ENCODE measurements around the gene VTI1A. TPM values are rescaled to one million over a fixed set of nuclear protein-coding genes. Genes with fewer than 3 reads are reported as not detected.

The VTI1A gene
- total and polyA plus RNA-seq, 8 donors, result 7.3 to 20.2 (median 11.6) TPM

- DNase-seq (no peak), FAIRE-seq (no peak), ATAC-seq (no peak)
- Histone ChIP-seq H3K4me1 (no peaks in the 10 kb centered on the region), H3K27me3 (no peaks in the 10 kb centered on the region), H3K36me3 (no peaks in the 10 kb centered on the region), H3K4me3 (no peak overlapping the region), H3K9me3 (no peaks in the 10 kb centered on the region), H3K27ac (no peak overlapping the region)
- TF ChIP-seq, protein P1, sequence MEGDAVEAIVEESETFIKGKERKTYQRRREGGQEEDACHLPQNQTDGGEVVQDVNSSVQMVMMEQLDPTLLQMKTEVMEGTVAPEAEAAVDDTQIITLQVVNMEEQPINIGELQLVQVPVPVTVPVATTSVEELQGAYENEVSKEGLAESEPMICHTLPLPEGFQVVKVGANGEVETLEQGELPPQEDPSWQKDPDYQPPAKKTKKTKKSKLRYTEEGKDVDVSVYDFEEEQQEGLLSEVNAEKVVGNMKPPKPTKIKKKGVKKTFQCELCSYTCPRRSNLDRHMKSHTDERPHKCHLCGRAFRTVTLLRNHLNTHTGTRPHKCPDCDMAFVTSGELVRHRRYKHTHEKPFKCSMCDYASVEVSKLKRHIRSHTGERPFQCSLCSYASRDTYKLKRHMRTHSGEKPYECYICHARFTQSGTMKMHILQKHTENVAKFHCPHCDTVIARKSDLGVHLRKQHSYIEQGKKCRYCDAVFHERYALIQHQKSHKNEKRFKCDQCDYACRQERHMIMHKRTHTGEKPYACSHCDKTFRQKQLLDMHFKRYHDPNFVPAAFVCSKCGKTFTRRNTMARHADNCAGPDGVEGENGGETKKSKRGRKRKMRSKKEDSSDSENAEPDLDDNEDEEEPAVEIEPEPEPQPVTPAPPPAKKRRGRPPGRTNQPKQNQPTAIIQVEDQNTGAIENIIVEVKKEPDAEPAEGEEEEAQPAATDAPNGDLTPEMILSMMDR (IDR thresholded peaks at IDR 0.05), result no peak
- WGBS, 2 donors, result 83 to 100% methylated on average over 1 of the region's 1 CpG
- intact Hi-C loops (cut with DNase I), result no loop called here
Measured at GRCh38 chr10:112407696-112408095, 39.3 kb upstream of the VTI1A start.

DNA sequence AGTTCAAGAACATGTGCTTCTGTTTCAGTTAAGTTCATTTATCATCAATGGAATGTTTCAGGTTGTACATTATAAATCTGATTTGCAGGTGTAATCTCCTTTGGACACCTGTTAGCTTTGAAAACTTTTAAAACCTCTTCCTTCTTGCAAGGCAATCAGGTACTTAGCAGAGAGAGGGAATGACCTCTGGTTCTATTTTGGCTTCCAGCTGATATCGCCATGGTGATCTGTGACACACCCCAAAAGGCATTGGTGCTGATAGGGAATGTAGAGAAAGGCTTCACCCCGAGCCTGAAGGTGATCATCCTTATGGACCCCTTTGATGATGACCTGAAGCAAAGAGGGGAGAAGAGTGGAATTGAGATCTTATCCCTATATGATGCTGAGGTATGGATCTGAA, 37.7 kb upstream of the VTI1A start:
- no peaks in the 10 kb centered on the region for H3K36me3 ChIP-seq

DNA sequence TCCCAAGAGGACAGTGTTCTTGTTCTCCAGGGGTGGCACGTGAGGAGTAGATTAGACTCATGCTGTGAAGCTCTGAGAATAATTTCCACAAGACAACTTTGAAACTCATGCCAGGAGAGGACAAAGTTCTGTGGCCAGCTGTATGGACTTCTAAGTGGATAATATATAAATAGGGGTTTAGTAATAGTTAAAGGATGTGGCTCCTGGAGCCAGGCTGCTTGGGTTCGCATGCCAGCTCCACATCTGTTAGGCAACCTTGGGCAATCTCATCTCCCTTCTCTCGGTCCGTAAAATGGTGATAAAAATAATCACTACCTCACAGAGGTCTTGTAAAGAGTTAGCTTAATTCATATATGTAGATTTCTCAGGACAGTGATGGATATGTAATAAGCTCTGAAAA, 37.3 kb upstream of the VTI1A start:
- H3K4me3 ChIP-seq, result no peak overlapping the region
- FAIRE-seq (no peak), DNase-seq (no peak), ATAC-seq (no peak)
- intact Hi-C loops (cut with DNase I), result no loop called here
- H3K9me3 ChIP-seq, result no peaks in the 10 kb centered on the region
- H3K27me3 ChIP-seq, result no peaks in the 10 kb centered on the region
- no peaks in the 10 kb centered on the region for H3K36me3 ChIP-seq
- H3K4me1 ChIP-seq, result no peaks in the 10 kb centered on the region
- WGBS, 2 donors, result 35 to 38% methylated on average over 4 of the region's 4 CpGs
- H3K27ac ChIP-seq, result no peak overlapping the region
- TF ChIP-seq, protein P1 (IDR thresholded peaks at IDR 0.05), result no peak

More for the DNA sequence above, 37.7 kb upstream of the VTI1A start:
- FAIRE-seq (no peak), ATAC-seq (no peak), DNase-seq (no peak)
- intact Hi-C loops (cut with DNase I), result no loop called here
- H3K4me3 ChIP-seq, result no peak overlapping the region
- no peak overlapping the region for H3K27ac ChIP-seq
- no peaks in the 10 kb centered on the region for H3K4me1 ChIP-seq
- no peaks in the 10 kb centered on the region for H3K27me3 ChIP-seq
- WGBS, 2 donors, result 44 to 53% methylated on average over 2 of the region's 2 CpGs
- H3K9me3 ChIP-seq, result no peaks in the 10 kb centered on the region
- TF ChIP-seq, protein P1 (IDR thresholded peaks at IDR 0.05), result no peak

DNA sequence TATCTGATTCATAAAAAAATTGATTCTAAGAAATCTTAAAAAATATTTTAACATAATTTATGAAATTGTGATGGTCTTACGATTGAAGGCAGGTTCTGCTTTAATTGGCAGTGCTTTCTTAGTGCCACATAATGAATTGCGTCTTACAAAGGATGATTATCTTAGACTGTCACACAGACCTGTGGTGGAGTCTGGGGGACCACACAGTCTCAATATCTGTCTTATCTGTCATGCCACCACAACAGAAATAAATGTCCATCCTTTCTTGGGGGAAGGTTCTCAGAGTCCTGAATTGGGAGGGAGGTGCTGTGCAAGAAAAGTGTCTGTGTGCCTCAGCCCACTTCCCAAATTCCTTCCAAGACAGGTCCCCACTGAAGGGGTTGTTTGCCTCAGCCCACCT, 34.3 kb upstream of the VTI1A start:
- Histone ChIP-seq H3K27ac (no peak overlapping the region), H3K36me3 (no peaks in the 10 kb centered on the region), H3K4me3 (no peak overlapping the region), H3K27me3 (no peaks in the 10 kb centered on the region), H3K9me3 (no peaks in the 10 kb centered on the region), H3K4me1 (no peaks in the 10 kb centered on the region)
- no peak for ATAC-seq
- no peak for FAIRE-seq
- no peak for DNase-seq
- intact Hi-C loops (cut with DNase I), result no loop called here
- TF ChIP-seq, protein P1 (IDR thresholded peaks at IDR 0.05), result no peak
- 75 to 82% methylated on average over 2 of the region's 2 CpGs for WGBS, 2 donors

DNA sequence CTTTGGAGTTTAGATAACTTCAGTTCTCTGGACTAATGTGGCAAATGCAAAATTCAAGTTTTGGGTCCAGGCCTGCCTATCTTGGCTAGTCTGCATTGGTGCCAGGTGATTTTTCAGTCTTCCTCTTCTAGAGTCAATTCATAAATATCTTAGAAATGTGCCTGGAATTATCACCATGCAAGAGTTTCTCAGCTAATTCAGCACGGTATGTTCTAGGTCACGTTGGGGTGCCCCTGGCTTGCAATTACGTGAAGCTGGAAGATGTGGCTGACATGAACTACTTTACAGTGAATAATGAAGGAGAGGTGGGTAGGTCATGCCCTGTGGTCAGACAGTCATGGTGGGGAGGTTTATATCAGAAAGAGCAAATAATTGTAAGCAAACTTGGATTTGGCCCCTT, 25.3 kb upstream of the VTI1A start:
- H3K27me3 ChIP-seq, result no peaks in the 10 kb centered on the region
- H3K27ac ChIP-seq, result no peak overlapping the region
- no peak for DNase-seq
- no peaks in the 10 kb centered on the region for H3K9me3 ChIP-seq
- 90 to 94% methylated on average over 3 of the region's 3 CpGs for WGBS, 2 donors
- intact Hi-C loops (cut with DNase I), result no loop called here
- ATAC-seq, result no peak
- H3K4me3 ChIP-seq, result no peak overlapping the region
- H3K4me1 ChIP-seq, result no peaks in the 10 kb centered on the region
- TF ChIP-seq, protein P1 (IDR thresholded peaks at IDR 0.05), result no peak
- FAIRE-seq, result no peak
- H3K36me3 ChIP-seq, result peaks cover 0 to 5% (median 0%) of the 10 kb centered on the region in 3 donors

Data from pancreas (tissue), 10 donors.